Activated T-cell treated with anti-CD3 and anti-CD28 coated beads for 1 hour (primary cell): ENCODE data around the gene MRTFA.

Source experiments
- DNase-seq: peaks from one replicate; pipeline ENCODE4 v3.0.0-alpha.2; 2020; ENCODE audit warnings: low read depth

MRTFA gene

DNA sequence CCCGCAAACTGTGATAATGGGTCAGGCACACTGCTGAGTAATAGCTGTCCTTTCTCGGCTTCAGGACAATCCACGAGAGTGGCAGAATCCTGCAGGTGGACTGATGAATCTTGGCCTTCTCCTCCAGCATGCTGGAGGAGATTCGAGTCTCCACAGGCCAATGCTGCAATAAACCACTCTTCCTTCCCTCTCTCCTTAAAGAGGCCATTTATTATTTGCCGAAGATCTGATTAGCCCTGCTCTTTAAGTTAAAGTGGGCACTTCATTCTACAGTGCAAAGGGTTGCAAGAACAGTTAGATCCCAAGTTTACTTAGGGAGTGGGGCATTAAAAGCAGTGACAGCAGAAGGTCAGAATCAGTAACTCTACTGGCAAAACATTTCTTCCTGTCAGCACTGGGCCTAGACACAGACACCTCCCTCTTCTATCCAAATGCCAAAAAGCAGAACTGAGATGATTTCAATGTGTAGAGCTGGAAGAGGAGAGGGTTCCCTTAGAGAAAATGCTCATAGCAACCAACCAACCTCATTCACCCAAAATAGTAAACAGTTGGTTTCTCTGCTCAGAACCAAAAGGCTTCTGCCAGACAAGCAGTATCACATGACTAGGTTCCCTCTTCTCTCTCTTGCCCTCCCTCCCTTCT lies 144.4 kb downstream of the MRTFA start:
- DNase-seq = no peak

- no peak for DNase-seq
Observed at GRCh38 chr22:40487663-40488249, 148.8 kb downstream of the MRTFA start.

DNA sequence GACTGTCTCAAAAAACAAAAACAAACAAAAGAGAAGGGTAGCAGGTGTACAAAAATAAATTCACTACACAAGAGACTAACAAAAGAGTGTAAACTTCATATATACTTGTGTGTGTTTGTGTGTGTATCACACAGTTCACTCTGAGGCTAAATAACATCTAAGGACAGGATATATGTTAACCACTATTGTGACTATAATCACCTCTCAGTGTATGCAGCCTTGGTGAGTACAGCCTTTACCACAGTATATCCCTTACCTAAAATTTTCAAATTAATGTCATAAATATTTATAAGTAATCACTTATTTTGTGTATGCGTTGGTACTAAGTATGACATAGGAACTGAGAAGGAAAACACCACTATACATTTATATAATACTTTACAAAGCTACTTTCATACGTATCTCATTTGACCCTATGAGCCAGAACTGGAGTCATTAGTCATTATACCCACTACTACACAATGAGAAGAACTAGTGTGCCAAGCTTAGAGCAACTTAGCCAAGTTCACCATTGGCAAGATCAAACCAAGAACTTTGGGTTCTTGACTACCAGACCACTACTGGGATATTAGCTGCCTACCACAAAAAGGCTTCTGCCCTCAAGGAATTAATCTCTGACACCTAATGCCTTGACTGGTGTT lies 149.4 kb downstream of the MRTFA start:
- no peak for DNase-seq

GRCh38 chr22:40485813-40486667 lies 150.5 kb downstream of the MRTFA start:
- DNase-seq = no peak

DNA sequence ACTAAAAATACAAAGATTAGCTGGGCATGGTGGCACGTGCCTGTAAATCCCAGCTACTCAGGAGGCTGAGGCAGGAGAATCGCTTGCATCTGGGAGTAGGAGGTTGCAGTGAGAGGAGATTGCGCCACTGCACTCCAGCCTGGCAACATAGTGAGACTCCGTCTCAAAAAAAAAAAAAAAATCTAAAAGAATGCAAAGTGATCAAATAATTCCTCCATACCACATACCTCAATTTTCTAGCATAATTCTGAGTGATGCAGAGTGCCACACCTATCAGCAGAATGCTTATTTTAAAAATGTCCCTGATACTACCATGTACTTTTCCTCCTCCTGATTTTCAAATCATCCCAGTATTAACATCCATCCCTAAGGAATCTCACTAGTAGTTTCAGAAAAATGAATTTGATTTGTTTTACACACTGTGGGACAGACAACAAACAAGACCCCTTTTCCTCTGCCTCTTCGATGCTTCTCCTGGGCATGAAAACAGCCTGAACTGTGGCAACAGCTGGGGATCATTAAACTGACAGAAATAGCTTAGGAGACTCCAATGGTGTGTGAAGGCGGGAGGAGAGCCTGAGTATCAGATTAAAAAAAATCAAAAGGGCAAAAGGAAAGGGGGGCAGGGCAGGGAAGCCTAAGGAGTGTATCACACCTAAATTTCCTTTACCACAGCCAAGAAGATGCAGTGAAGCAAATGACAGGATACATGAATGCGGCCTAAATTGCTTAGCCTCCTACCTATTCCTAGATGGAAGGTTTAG lies 151.4 kb downstream of the MRTFA start:
- no peak for DNase-seq

GRCh38 chr22:40482886-40483285 lies 153.6 kb downstream of the MRTFA start:
- no peak for DNase-seq

DNA sequence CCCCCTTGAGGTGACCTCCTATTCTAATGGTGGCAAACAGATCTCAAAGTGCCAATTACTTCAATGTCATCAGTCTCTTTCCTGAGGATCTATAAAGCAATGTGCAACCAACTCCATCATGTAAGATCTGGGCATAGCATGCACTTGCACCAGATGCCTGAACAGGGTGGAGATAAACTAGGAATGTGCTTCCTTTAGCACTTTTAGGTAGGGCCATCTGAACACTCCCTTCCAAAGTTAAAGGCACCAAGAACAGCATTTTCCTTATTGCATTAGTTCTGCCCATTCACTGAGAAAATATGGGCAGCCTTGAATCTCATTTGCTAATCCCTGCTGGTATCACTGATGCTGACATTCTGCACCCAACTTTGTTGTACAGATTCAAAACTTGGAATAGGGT lies 154.1 kb downstream of the MRTFA start:
- no peak for DNase-seq

DNA sequence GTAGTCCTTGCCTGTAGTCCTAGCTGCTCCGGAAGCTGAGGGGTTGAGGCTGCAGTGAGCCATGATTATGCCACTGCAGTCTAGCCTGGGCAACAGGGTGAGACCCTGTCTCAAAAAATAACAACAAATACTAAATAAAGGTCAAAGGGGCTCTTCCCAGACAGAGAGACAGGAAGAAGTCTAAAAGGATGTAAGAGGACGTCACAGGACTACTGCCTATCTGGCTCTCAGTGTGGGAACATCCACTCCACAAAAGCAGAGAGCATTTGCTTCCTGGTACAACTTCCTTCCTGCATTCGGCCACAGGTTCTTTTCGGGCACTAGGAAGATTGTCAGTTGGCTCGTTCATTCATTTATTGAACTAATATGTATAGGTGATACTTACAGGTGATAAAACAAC lies 155.5 kb downstream of the MRTFA start:
- no peak for DNase-seq

- no peak for DNase-seq
Observed at GRCh38 chr22:40479887-40480538, 156.5 kb downstream of the MRTFA start.

DNA sequence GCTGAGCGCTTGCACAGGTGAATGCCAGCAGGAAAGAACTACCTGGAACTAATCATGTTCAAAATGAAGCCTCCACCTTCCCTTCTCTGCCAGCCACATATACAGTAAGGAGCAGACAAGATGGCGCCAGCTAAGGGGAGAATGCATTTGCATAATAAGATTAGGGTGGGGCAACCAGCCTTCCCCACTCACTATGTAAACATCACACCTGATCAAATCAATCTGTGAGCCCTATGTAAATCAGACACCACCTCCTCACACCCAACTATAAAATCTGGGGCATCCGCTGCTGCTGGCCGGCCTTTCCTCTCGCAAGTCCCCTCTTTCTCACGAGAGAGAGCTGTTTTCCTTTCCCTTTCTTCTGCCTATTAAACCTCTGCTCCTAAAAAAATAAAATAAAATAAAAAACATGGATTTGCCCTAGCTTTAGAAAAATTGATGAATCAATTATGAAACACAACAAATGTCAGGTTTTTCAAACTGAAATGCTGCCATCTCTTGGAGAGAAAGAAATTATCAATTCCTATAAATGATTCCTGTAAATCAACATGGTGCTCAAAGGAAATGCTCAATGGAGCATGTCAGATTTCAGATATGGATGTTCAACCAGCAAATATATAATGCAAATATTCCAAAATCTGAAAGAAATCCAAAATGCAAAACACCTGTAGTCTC lies 157.3 kb downstream of the MRTFA start:
- no peak for DNase-seq

- no peak for DNase-seq
Observed at GRCh38 chr22:40478338-40479125, 158.0 kb downstream of the MRTFA start.

- DNase-seq = no peak
Observed at GRCh38 chr22:40477683-40478337, 158.7 kb downstream of the MRTFA start.

GRCh38 chr22:40476341-40476740 lies 160.2 kb downstream of the MRTFA start:
- DNase-seq = no peak

GRCh38 chr22:40473703-40474102 lies 162.8 kb downstream of the MRTFA start:
- DNase-seq = no peak

DNA sequence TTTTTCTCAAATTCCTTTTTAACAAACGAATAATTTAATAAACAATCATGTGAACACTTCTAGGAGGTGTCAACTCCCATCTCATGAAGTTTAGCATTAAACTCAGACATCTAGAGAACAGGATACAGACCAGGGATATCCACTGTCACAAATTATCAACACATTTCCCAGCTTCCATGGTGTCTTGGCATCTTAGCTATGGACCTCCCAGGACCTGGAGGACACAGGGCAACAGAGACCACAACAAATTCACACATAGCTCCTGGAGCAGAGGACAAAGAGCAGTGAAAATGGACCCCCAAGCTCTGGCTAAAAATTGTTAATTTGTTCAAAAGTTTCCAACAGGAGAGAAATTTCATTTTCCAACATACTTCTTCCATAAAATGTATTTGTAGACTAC lies 163.9 kb downstream of the MRTFA start:
- no peak for DNase-seq

DNA sequence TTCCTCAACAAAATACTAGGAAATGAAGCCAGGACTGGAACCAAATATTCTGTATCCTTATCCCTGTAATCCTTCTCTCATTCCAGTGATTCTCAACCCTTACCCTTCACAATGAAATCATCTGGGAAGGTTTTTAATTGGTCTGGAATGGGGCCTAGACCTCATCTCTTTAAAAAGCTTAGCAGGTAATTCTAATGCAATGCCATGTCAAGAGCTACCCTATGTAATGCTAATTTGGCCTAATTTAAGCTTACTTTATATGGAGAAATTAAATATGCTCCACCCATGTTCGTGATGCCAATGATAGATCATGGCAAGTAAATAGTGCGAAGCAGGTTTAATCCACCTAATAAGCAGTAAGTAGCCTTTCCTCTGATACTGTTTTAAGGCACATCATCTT lies 164.5 kb downstream of the MRTFA start:
- no peak for DNase-seq

GRCh38 chr22:40469181-40469580 lies 167.3 kb downstream of the MRTFA start:
- no peak for DNase-seq

GRCh38 chr22:40468616-40469015 lies 167.9 kb downstream of the MRTFA start:
- no peak for DNase-seq

DNA sequence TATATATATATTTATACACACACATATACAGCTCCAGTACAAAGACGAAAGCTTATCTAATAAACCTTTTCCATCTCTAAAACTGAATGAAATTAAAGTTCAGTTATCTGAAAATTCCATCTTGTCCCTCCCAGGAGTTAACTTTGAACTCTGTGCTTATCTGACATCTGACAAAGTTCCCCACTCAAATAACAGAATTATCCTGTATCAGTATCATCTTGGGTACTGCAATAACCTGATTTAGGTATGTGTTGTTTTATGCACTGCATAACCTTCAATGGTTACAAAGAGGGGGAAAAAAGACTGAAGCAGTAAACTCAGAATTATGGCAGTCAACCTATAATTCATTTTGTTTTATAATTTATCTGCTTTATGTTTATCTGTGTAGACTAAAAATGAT lies 169.5 kb downstream of the MRTFA start:
- DNase-seq = no peak

DNA sequence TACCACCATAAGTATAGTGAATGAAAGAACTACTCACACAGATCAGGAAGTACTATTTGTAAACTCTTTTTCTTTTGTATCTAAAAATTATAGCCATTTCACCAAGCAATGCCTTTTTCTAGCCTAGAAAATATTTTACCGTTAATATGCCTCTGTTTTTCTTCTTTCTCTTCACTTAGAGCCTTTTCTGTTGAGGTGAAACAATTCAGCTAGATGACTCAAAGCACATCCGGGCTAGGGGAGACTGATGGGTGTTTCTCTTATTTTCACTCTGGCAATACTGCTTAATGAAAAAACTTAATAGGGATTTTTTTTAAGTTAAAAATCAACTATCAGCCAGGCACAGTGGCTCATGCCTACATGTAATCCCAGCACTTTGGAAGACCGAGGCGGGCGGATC lies 172.8 kb downstream of the MRTFA start:
- DNase-seq = peak; percentile 7
